Spleen (tissue), 7 donors: ENCODE results near the gene CYLD.

Source experiments
- POLR2A ChIP-seq, 3 donors: fragments of 450-650 bp; IDR thresholded peaks; one replicate each; pipeline ENCODE4 v1.5.1; 2017; ENCODE audit warnings: antibody characterized with exemption in 3 of 3, mild to moderate bottlenecking in 1 of 3
- POLR2AphosphoS5 ChIP-seq, 3 donors: sonication (generic); formaldehyde crosslinking; IDR thresholded peaks; one replicate each; pipeline ENCODE4 v1.5.1; 2017; ENCODE audit warnings: antibody characterized with exemption in 3 of 3
- TF ChIP-seq, protein P1 (sequence below), 11 experiments: fragments of 200-600 bp in 7 of 11; fragments of 450-650 bp in 4 of 11; sonication (generic) in 4 of 11; IDR thresholded peaks in 8 of 11; conservative IDR thresholded peaks in 3 of 11; 1 replicate in 7 of 11; 2 replicates in 4 of 11; pipeline versions ENCODE4 v1.4.0 to v1.8.0; 2016 to 2021; ENCODE audit warnings: antibody characterized with exemption in 11 of 11, inconsistent platforms in 4 of 11, mild to moderate bottlenecking in 1 of 11
- donor health status: DM: no; HTN: no; CAD: no; lungs with moderate emphysema.
- donor health status: DM: no; HTN: no; CAD: no.
- donor health status: DM: no; HTN: no; CAD: no.

- TF ChIP-seq, protein P1, sequence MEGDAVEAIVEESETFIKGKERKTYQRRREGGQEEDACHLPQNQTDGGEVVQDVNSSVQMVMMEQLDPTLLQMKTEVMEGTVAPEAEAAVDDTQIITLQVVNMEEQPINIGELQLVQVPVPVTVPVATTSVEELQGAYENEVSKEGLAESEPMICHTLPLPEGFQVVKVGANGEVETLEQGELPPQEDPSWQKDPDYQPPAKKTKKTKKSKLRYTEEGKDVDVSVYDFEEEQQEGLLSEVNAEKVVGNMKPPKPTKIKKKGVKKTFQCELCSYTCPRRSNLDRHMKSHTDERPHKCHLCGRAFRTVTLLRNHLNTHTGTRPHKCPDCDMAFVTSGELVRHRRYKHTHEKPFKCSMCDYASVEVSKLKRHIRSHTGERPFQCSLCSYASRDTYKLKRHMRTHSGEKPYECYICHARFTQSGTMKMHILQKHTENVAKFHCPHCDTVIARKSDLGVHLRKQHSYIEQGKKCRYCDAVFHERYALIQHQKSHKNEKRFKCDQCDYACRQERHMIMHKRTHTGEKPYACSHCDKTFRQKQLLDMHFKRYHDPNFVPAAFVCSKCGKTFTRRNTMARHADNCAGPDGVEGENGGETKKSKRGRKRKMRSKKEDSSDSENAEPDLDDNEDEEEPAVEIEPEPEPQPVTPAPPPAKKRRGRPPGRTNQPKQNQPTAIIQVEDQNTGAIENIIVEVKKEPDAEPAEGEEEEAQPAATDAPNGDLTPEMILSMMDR (IDR thresholded peaks at IDR 0.05 in 8 of 11, conservative IDR thresholded peaks at IDR 0.05 in 3 of 11) = no peak
- TF ChIP-seq POLR2A (IDR thresholded peaks at IDR 0.05) (no peak), POLR2AphosphoS5 (IDR thresholded peaks at IDR 0.05) (no peak)
Observed at GRCh38 chr16:50845296-50845695, 103.4 kb downstream of the CYLD start.
